H1 (cell line): ENCODE measurements around the gene ATP6V0A4.

Experiments used
- CBX8 ChIP-seq: fragments of 300-800, 300-1000 bp; sonication (generic); IDR thresholded peaks from 2 replicates; pipeline ENCODE4 v1.7.1; 2016; ENCODE audit warnings: low read depth, low read length, borderline replicate concordance
- EZH2 ChIP-seq: fragments of 200-600 bp; sonication (generic); IDR thresholded peaks from 2 replicates; pipeline ENCODE4 v1.7.1; 2012; ENCODE audit warnings: low read depth, mild to moderate bottlenecking, moderate library complexity, low read length, inconsistent platforms; ENCODE audit not compliant: severe bottlenecking
- JUND ChIP-seq: IDR thresholded peaks from 2 replicates; pipeline ENCODE4 v1.6.1; 2011; ENCODE audit warnings: mild to moderate bottlenecking, improper control_type of control experiment, low read length
- POLR2AphosphoS5 ChIP-seq: IDR thresholded peaks from 2 replicates; pipeline ENCODE4 v1.6.1; 2011; ENCODE audit warnings: low read depth, low read length
- SIRT6 ChIP-seq: IDR thresholded peaks from one replicate; pipeline ENCODE4 v1.7.1; 2012; ENCODE audit warnings: low read length, inconsistent platforms
- SRF ChIP-seq: IDR thresholded peaks from 2 replicates; pipeline ENCODE4 v1.6.1; 2011; ENCODE audit warnings: mild to moderate bottlenecking, low read depth, low read length, moderate library complexity
- TF ChIP-seq, protein P1 (sequence below): IDR thresholded peaks from 2 replicates; pipeline ENCODE4 v1.6.1; 2011; ENCODE audit warnings: low read length, improper control_type of control experiment
- TF ChIP-seq, protein P2 (sequence below), 3 experiments: IDR thresholded peaks; 1 replicate in 2 of 3; 2 replicates in 1 of 3; pipeline versions ENCODE4 v1.5.1 to v1.6.1; 2011; ENCODE audit warnings: low read length in 3 of 3, mild to moderate bottlenecking in 3 of 3, inconsistent platforms in 2 of 3, low read depth in 1 of 3, moderate library complexity in 1 of 3; ENCODE audit not compliant: insufficient read depth in 1 of 3; ENCODE audit errors: control extremely low read depth in 1 of 3
- TF ChIP-seq, protein P3 (sequence below): IDR thresholded peaks from 2 replicates; pipeline ENCODE4 v1.6.1; 2012; ENCODE audit warnings: inconsistent platforms
- TF ChIP-seq, protein P4 (sequence below): IDR thresholded peaks from 2 replicates; pipeline ENCODE4 v1.6.1; 2011; ENCODE audit warnings: low read depth, mild to moderate bottlenecking, low read length; ENCODE audit not compliant: insufficient read depth

DNA sequence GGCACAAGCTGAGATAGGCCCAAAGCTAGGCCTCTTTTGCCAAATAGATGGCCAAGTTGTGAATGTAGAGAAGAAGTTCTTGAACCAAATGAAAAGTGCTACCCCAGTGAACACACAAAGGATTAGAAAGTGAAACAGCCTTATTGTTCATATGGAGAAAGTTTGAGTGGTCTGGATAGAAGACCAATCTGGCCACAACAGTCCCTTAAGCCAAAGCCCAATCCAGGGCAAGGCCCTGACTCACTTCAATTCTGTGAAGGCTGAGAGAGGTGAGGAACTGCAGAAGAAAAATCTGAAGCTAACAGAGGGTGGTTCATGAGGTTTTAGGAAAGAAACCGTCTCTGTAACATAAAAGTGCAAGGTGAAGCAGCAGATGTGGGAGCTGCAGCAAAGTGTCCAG lies 18.7 kb upstream of the ATP6V0A4 start:
- TF ChIP-seq SRF (no peak), CBX8 (no peak), POLR2AphosphoS5 (no peak), SIRT6 (no peak), EZH2 (no peak), JUND (no peak)
- TF ChIP-seq, protein P1, sequence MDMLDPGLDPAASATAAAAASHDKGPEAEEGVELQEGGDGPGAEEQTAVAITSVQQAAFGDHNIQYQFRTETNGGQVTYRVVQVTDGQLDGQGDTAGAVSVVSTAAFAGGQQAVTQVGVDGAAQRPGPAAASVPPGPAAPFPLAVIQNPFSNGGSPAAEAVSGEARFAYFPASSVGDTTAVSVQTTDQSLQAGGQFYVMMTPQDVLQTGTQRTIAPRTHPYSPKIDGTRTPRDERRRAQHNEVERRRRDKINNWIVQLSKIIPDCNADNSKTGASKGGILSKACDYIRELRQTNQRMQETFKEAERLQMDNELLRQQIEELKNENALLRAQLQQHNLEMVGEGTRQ: no peak
- TF ChIP-seq, protein P2, sequence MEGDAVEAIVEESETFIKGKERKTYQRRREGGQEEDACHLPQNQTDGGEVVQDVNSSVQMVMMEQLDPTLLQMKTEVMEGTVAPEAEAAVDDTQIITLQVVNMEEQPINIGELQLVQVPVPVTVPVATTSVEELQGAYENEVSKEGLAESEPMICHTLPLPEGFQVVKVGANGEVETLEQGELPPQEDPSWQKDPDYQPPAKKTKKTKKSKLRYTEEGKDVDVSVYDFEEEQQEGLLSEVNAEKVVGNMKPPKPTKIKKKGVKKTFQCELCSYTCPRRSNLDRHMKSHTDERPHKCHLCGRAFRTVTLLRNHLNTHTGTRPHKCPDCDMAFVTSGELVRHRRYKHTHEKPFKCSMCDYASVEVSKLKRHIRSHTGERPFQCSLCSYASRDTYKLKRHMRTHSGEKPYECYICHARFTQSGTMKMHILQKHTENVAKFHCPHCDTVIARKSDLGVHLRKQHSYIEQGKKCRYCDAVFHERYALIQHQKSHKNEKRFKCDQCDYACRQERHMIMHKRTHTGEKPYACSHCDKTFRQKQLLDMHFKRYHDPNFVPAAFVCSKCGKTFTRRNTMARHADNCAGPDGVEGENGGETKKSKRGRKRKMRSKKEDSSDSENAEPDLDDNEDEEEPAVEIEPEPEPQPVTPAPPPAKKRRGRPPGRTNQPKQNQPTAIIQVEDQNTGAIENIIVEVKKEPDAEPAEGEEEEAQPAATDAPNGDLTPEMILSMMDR (IDR thresholded peaks at IDR 0.05; ENCODE audit: control extremely low read depth in 1 of 3, insufficient read depth in 1 of 3, low read depth in 1 of 3, low read length in 3 of 3): no peak
- TF ChIP-seq, protein P3, sequence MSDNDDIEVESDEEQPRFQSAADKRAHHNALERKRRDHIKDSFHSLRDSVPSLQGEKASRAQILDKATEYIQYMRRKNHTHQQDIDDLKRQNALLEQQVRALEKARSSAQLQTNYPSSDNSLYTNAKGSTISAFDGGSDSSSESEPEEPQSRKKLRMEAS: no peak
- TF ChIP-seq, protein P4, sequence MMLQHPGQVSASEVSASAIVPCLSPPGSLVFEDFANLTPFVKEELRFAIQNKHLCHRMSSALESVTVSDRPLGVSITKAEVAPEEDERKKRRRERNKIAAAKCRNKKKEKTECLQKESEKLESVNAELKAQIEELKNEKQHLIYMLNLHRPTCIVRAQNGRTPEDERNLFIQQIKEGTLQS: no peak
